ENCODE measurements around the gene ELOA.

DNA sequence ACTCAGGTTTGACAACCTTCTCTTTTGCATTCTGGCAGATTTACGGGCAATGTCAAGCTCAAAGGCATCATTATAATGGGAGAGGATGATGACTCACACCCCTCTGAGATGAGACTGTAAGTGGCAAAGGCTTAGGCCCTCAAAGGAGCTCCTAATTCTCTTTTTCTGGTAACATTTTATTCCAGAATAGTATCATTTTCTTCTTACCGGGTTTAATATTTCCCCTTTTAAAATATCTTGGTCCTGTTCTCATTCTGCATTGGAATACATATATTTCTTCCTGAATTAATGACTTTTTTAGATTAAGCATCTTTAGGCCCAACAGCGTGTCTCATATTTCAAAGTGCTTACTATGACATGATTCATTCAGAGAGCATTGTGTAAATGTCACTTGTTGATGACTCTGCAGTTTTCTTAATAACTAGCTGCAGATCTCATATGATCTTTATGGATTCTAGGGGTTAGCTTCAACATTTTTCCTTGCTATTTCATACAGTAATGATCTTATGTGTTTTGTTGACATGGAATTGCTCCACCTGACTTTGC lies 36.6 kb downstream of the ELOA start:
- TF ChIP-seq NR3C1 (IDR thresholded peaks at IDR 0.05), result no peak
- TF ChIP-seq RFX5 (IDR thresholded peaks at IDR 0.05), result no peak
- TF ChIP-seq, protein P1, sequence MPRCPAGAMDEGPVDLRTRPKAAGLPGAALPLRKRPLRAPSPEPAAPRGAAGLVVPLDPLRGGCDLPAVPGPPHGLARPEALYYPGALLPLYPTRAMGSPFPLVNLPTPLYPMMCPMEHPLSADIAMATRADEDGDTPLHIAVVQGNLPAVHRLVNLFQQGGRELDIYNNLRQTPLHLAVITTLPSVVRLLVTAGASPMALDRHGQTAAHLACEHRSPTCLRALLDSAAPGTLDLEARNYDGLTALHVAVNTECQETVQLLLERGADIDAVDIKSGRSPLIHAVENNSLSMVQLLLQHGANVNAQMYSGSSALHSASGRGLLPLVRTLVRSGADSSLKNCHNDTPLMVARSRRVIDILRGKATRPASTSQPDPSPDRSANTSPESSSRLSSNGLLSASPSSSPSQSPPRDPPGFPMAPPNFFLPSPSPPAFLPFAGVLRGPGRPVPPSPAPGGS (IDR thresholded peaks at IDR 0.05), result no peak
- no peak for TF ChIP-seq RAD21 (conservative IDR thresholded peaks at IDR 0.05 in 1 of 2, IDR thresholded peaks at IDR 0.05 in 1 of 2)
- TF ChIP-seq, protein P2, sequence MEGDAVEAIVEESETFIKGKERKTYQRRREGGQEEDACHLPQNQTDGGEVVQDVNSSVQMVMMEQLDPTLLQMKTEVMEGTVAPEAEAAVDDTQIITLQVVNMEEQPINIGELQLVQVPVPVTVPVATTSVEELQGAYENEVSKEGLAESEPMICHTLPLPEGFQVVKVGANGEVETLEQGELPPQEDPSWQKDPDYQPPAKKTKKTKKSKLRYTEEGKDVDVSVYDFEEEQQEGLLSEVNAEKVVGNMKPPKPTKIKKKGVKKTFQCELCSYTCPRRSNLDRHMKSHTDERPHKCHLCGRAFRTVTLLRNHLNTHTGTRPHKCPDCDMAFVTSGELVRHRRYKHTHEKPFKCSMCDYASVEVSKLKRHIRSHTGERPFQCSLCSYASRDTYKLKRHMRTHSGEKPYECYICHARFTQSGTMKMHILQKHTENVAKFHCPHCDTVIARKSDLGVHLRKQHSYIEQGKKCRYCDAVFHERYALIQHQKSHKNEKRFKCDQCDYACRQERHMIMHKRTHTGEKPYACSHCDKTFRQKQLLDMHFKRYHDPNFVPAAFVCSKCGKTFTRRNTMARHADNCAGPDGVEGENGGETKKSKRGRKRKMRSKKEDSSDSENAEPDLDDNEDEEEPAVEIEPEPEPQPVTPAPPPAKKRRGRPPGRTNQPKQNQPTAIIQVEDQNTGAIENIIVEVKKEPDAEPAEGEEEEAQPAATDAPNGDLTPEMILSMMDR (IDR thresholded peaks at IDR 0.05), result no peak
- no peak for TF ChIP-seq FOXS1 (CRISPR knock-in tag; IDR thresholded peaks at IDR 0.05)
- TF ChIP-seq, protein P3, sequence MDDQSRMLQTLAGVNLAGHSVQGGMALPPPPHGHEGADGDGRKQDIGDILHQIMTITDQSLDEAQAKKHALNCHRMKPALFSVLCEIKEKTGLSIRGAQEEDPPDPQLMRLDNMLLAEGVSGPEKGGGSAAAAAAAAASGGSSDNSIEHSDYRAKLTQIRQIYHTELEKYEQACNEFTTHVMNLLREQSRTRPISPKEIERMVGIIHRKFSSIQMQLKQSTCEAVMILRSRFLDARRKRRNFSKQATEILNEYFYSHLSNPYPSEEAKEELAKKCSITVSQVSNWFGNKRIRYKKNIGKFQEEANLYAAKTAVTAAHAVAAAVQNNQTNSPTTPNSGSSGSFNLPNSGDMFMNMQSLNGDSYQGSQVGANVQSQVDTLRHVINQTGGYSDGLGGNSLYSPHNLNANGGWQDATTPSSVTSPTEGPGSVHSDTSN (IDR thresholded peaks at IDR 0.05), result no peak
- TF ChIP-seq POLR2A (IDR thresholded peaks at IDR 0.05; ENCODE audit: low read length), result no peak
- TF ChIP-seq CHD4 (IDR thresholded peaks at IDR 0.05; ENCODE audit: borderline replicate concordance), result no peak
- TF ChIP-seq, protein P4, sequence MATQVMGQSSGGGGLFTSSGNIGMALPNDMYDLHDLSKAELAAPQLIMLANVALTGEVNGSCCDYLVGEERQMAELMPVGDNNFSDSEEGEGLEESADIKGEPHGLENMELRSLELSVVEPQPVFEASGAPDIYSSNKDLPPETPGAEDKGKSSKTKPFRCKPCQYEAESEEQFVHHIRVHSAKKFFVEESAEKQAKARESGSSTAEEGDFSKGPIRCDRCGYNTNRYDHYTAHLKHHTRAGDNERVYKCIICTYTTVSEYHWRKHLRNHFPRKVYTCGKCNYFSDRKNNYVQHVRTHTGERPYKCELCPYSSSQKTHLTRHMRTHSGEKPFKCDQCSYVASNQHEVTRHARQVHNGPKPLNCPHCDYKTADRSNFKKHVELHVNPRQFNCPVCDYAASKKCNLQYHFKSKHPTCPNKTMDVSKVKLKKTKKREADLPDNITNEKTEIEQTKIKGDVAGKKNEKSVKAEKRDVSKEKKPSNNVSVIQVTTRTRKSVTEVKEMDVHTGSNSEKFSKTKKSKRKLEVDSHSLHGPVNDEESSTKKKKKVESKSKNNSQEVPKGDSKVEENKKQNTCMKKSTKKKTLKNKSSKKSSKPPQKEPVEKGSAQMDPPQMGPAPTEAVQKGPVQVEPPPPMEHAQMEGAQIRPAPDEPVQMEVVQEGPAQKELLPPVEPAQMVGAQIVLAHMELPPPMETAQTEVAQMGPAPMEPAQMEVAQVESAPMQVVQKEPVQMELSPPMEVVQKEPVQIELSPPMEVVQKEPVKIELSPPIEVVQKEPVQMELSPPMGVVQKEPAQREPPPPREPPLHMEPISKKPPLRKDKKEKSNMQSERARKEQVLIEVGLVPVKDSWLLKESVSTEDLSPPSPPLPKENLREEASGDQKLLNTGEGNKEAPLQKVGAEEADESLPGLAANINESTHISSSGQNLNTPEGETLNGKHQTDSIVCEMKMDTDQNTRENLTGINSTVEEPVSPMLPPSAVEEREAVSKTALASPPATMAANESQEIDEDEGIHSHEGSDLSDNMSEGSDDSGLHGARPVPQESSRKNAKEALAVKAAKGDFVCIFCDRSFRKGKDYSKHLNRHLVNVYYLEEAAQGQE (IDR thresholded peaks at IDR 0.05), result no peak
- no peak for TF ChIP-seq POLR2AphosphoS2 (conservative IDR thresholded peaks at IDR 0.05; ENCODE audit: low read length)
- TF ChIP-seq SREBF2 (IDR thresholded peaks at IDR 0.05), result no peak
- no peak for TF ChIP-seq JUN (IDR thresholded peaks at IDR 0.05)
- TF ChIP-seq MAFK (IDR thresholded peaks at IDR 0.05; ENCODE audit: partially characterized antibody), result peak; percentile 99

All from A549 (cell line).